IPS-NIHi7 (cell line): ENCODE measurements around the gene NMNAT2.
A peak's percentile ranks its signal among the peaks of the same experiment; 100 is the strongest.

Experiments
- DNase-seq: peaks from one replicate; pipeline ENCODE4 v3.0.0; 2012; ENCODE audit warnings: mixed read lengths; ENCODE audit errors: extremely low spot score

The NMNAT2 gene

DNA sequence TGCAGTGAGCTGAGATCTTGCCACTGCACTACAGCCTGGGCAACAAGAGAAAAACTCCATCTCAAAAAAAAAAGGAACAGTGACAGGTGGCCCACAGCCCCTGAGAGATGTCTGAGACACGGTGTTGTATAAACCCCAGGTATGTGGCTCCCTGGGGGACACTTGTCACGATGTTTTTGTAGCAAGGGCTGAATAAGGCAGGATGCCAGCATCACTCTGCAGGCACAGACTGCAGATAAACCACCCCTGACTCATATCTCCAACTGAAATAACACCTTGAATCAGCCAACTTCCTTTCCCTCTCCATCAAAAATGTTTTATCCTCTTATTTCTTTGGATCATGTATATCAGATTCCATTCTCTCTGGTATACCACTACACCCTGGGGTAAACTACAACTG, 52.5 kb downstream of the NMNAT2 start:
- DNase-seq = no peak

DNA sequence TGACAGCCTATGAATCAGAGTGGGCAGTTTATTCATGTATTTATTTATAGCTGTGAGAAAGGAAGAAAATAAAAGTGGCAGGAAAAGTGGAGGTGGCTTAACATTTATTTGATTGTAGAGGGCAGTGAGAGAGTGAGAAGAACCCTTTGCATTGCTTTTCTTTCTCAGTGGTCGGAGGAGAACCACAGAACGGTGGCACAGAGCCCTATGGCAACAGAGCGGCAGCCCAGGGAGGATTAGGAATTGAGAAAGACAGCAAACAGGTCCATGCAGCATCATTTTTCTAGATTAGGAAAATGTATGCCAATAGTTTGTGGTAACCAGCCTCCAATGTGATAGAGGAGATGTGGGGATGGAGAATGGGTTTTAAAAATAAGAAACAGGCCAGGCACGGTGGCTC, 53.1 kb downstream of the NMNAT2 start:
- DNase-seq = no peak

GRCh38 chr1:183363972-183364371, 54.2 kb downstream of the NMNAT2 start:
- DNase-seq = no peak

- no peak for DNase-seq
These were observed 57.1 kb downstream of the NMNAT2 start for GRCh38 chr1:183361081-183361480.

DNA sequence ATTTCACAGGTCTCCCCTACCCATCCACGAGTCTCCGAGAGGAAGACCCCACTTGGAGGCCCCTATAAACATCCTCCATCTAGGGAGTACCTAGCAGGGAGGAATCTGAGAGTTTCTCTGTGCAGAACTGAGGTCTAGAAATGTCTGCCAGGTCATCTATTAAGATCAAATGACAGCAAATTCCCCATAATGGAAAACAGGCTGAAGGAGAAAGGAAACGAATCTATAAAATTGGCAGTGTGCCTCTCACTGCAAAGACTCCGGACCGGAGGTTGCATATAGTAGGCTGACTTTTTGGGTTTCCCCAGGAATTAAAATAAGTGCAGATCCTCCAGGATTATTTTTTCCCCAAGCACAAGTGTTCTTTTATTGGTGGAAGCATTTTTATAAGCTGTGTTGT, 57.7 kb downstream of the NMNAT2 start:
- DNase-seq = no peak

GRCh38 chr1:183356534-183357182, 61.5 kb downstream of the NMNAT2 start:
- no peak for DNase-seq

DNA sequence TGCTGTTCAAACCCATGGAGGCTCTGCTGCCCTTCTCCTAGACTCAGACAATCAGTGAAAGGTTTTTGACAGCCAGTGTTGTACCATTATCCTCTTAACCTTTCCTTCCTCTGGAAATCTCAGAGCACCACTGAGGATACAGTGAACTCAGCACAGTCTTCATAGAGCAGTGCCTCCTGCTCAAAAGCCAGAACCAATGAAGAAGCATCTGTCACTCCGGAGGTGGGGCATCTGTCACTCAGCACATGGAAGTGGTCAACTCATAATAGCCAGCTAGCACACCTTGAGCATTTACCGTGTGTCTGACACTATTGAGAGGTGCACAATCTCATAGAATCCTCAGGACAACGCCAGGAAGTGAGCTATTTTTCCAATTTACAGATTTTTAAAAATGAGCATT, 62.4 kb downstream of the NMNAT2 start:
- no peak for DNase-seq

DNA sequence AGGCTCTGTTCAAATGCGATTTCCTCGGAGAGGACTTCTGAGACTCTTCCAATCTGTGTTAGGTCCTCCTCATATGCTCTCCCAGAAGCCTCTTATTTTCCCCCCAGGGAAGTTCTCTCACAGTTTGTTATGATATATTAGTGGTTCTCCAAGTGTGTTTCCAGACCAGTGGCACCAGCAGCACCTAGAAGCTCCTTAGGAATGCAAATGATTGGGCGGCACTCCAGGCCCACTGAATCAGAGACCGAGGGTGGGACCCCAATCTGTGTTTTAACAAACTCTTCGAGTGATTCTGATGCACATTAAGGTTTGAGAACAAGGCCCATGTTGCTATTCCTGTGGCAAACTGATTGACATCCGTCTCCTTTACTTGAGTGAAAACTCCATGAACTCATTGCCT, 63.0 kb downstream of the NMNAT2 start:
- no peak for DNase-seq

DNA sequence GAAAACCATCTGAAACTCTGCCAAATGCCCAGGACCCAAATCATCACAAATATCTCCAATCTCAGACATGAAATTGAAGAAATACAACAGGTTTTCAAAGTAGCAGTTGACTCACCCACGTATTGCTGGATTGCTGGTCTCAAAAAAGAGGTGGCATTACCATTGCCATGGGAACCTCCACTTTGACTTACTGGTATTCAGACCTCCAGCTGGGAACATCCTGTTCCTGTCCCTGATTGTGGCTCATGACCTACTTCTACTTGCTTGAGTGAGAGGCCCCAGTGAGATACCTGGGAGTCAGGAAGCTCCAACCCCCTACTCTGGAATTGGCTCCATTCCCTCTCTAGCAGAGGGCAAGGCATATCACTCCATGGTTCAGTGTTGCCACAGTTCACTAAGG, 64.6 kb downstream of the NMNAT2 start:
- DNase-seq = peak; percentile 41

- peak; percentile 30 for DNase-seq
These were observed 68.9 kb downstream of the NMNAT2 start for GRCh38 chr1:183349201-183349711.

DNA sequence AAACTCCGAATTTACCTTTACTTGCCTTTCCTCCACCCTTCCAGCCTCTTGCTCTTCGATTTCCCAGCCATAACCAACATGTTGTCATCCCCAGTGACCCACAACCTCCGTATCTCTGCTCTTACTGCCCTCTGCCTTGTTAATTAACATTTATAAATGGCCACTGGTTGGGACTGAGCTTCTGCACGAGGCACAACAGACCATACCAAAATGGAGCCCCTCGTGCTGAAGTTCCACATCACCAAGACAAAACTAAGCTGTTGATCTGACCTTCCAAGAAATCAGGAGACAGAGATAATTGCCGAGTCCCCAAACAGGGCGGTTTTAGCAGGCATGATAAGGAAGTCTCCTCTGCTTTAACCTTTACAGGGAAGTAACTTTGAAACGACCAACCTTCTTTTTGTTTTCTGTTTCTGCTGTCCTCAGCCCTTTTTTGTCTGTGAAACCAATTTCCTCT, 71.9 kb downstream of the NMNAT2 start:
- DNase-seq = no peak

GRCh38 chr1:183339556-183340167, 78.5 kb downstream of the NMNAT2 start:
- DNase-seq = no peak

- peak; percentile 68 for DNase-seq
These were observed 87.0 kb downstream of the NMNAT2 start for GRCh38 chr1:183331091-183331742.

DNA sequence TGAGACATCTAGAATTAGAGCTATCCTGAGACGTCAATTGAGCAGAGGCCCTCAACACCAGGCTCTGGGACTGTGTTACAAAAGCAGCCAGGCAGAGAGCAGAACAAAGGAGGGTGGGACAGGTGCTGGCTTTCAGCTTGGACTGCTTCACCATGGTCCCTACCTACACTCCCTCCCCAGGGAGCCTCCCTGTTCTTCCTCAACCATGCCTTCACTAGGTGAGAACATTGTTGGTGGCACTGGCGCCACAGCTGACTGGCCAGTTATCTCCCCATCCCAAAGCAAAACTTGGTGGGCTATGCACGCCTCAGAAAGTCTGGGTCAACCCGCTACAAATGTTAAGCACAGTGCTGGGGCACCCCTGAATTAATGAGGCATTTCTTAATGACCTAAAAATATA, 87.8 kb downstream of the NMNAT2 start:
- DNase-seq = peak; percentile 57

- DNase-seq = no peak
These were observed 89.8 kb downstream of the NMNAT2 start for GRCh38 chr1:183328371-183328770.

GRCh38 chr1:183327434-183328290, 90.5 kb downstream of the NMNAT2 start:
- DNase-seq = no peak

GRCh38 chr1:183323849-183324683, 94.1 kb downstream of the NMNAT2 start:
- no peak for DNase-seq

DNA sequence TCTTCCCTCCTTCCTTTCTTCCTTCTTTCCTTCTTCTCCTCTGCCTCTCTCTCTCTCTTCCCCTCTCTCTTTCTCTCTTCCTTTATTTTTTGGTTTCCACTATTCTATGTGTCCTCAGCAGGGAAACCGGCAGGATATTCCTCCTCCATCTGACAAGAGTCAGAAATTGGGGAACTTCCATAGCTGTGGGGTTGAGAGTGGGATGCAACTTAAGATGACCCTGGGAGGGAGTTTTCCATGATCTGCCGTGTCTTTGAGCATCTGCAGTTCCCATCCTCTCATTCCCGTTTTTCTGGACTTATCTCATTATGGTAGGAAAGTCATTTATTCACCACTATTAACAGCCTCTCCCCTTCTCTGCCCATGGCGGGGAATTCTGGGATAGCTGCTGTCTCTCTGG, 98.6 kb downstream of the NMNAT2 start:
- no peak for DNase-seq

GRCh38 chr1:183319051-183319450, 99.1 kb downstream of the NMNAT2 start:
- no peak for DNase-seq

GRCh38 chr1:183318433-183318832, 99.7 kb downstream of the NMNAT2 start:
- peak; percentile 73 for DNase-seq
